ENCODE results near the gene CHD9. TPM values are rescaled to one million over a fixed set of nuclear protein-coding genes. Genes with fewer than 3 reads are reported as not detected.

The CHD9 gene
- total and polyA plus RNA-seq, 9 of the 15 experiments (the other 6 are each of a cell fraction or from before 2014, with no cell fraction given): 29.0 to 69.3 (median 40.6) TPM

Small RNAs within 50 kb of the gene (small RNA-seq; reads per million reads assigned to genes)
- gene RF01210 (0.15 reads per million), gene RNA5SP427 (0.11 reads per million)

Other genes with a start within 250 kb of the CHD9 start
- not detected in 2 replicates for gene CHD9NB, start 2.1 kb upstream of the CHD9 start, total RNA-seq (2014; rRNA removed)
- gene CHD9NB, start 2.1 kb upstream of the CHD9 start, total RNA-seq (2014; rRNA removed; fragmentation: Illumina TruSeq; extraction: Trizol): 0.07 TPM in 1 of 2 replicates, not detected in the other
- not detected in 2 replicates for gene CHD9NB, start 2.1 kb upstream of the CHD9 start, total RNA-seq (2015; rRNA removed; fragmentation: Illumina TruSeq; extraction: Trizol)
- gene CHD9NB, start 2.1 kb upstream of the CHD9 start, total RNA-seq (2021): 0.13 TPM in 1 of 2 replicates, not detected in the other
- not detected in 2 replicates for gene CHD9NB, start 2.1 kb upstream of the CHD9 start, polyA plus RNA-seq (2011; rRNA removed)
- gene CHD9NB, start 2.1 kb upstream of the CHD9 start, polyA plus RNA-seq (2014; fragmentation: Illumina TruSeq; extraction: Trizol): 0.10 and 0.29 TPM in 2 replicates
- gene CHD9NB, start 2.1 kb upstream of the CHD9 start, polyA plus RNA-seq (2014; fragmentation: Nextera tagmentation; extraction: Ambion mirVana): under 1 TPM in 1 of 2 experiments, not detected in 1; 0.06 TPM
- 0.19 TPM in 1 of 2 replicates, not detected in the other for gene CHD9NB, start 2.1 kb upstream of the CHD9 start, polyA plus RNA-seq (2014; rRNA removed)